HepG2 (cell line): ENCODE measurements around the gene ZNF500. TPM values are rescaled to one million over a fixed set of nuclear protein-coding genes. Genes with fewer than 3 reads are reported as not detected.

Source experiments
- ARNT ChIP-seq: fragments of 450-650 bp; IDR thresholded peaks from 2 replicates; pipeline ENCODE4 v1.6.1; 2017
- ATF7 ChIP-seq, 2 experiments: fragments of 450-650 bp in 1 of 2; sonication (generic) in 1 of 2; formaldehyde crosslinking in 1 of 2; IDR thresholded peaks; 2 replicates each; pipeline versions ENCODE4 v1.4.0 to v1.6.1; 2016 to 2020; ENCODE audit warnings: antibody characterized with exemption in 1 of 2, mild to moderate bottlenecking in 1 of 2, missing genetic modification reagents in 1 of 2
- DNMT3B ChIP-seq: conservative IDR thresholded peaks from 2 replicates; pipeline ENCODE4 v1.6.1; 2016; ENCODE audit warnings: missing biosample characterization, control low read depth
- FOXA1 ChIP-seq, 2 experiments: fragments of 450-650 bp in 1 of 2; sonication (generic) in 1 of 2; formaldehyde crosslinking in 1 of 2; IDR thresholded peaks; 2 replicates each; pipeline versions ENCODE4 v1.4.0 to v1.6.1; 2016 to 2020; ENCODE audit warnings: missing genetic modification reagents in 1 of 2
- GPN1 ChIP-seq: sonication (generic); formaldehyde crosslinking; IDR thresholded peaks from 2 replicates; pipeline ENCODE4 v1.5.1; 2020; ENCODE audit warnings: missing genetic modification reagents, borderline replicate concordance
- HHEX ChIP-seq: IDR thresholded peaks from 2 replicates; pipeline ENCODE4 v1.6.1; 2016; ENCODE audit warnings: control low read depth
- HNRNPH1 ChIP-seq: fragments of 200-400 bp; formaldehyde crosslinking; optimal IDR thresholded peaks from 2 replicates; pipeline ENCODE3; 2017; ENCODE audit warnings: mild to moderate bottlenecking, low read depth, low read length
- KDM2A ChIP-seq: sonication (generic); formaldehyde crosslinking; IDR thresholded peaks from 2 replicates; pipeline ENCODE4 v1.4.0; 2020; ENCODE audit warnings: low read depth, missing genetic modification reagents, borderline replicate concordance
- NFKBIZ ChIP-seq: IDR thresholded peaks from 2 replicates; pipeline ENCODE4 v1.6.1; 2018; ENCODE audit warnings: missing genetic modification reagents, missing compliant biosample characterization
- REXO4 ChIP-seq: sonication (generic); formaldehyde crosslinking; IDR thresholded peaks from 2 replicates; pipeline ENCODE4 v1.8.0; 2022; ENCODE audit warnings: missing genetic modification reagents, mild to moderate bottlenecking, borderline replicate concordance
- RXRB ChIP-seq: IDR thresholded peaks from 2 replicates; pipeline ENCODE4 v1.6.1; 2016; ENCODE audit warnings: borderline replicate concordance, missing genetic modification reagents, missing compliant biosample characterization
- SNAPC2 ChIP-seq: sonication (generic); formaldehyde crosslinking; IDR thresholded peaks from 2 replicates; pipeline ENCODE4 v1.8.1; 2022; ENCODE audit warnings: mild to moderate bottlenecking, missing genetic modification reagents
- TMF1 ChIP-seq: sonication (generic); formaldehyde crosslinking; IDR thresholded peaks from 2 replicates; pipeline ENCODE4 v1.8.1; 2022; ENCODE audit warnings: low read depth, missing genetic modification reagents
- TOE1 ChIP-seq: sonication (generic); formaldehyde crosslinking; IDR thresholded peaks from 2 replicates; pipeline ENCODE4 v1.4.0; 2020; ENCODE audit warnings: mild to moderate bottlenecking, missing genetic modification reagents
- XBP1 ChIP-seq: sonication (generic); formaldehyde crosslinking; IDR thresholded peaks from 2 replicates; pipeline ENCODE4 v1.5.0; 2020; ENCODE audit warnings: missing genetic modification reagents
- ZBTB42 ChIP-seq: sonication (generic); formaldehyde crosslinking; IDR thresholded peaks from 2 replicates; pipeline ENCODE4 v1.5.0; 2020; ENCODE audit warnings: mild to moderate bottlenecking, missing genetic modification reagents
- ZNF230 ChIP-seq: sonication (generic); formaldehyde crosslinking; IDR thresholded peaks from 2 replicates; pipeline ENCODE4 v1.4.0; 2020; ENCODE audit warnings: mild to moderate bottlenecking, missing genetic modification reagents
- ZNF253 ChIP-seq: sonication (generic); formaldehyde crosslinking; IDR thresholded peaks from 2 replicates; pipeline ENCODE4 v1.8.0; 2022; ENCODE audit warnings: mild to moderate bottlenecking, missing genetic modification reagents, borderline replicate concordance
- ZNF280B ChIP-seq: sonication (generic); formaldehyde crosslinking; IDR thresholded peaks from 2 replicates; pipeline ENCODE4 v1.5.0; 2020; ENCODE audit warnings: missing genetic modification reagents, mild to moderate bottlenecking, borderline replicate concordance
- ZNF335 ChIP-seq: sonication (generic); formaldehyde crosslinking; IDR thresholded peaks from 2 replicates; pipeline ENCODE4 v1.4.0; 2020; ENCODE audit warnings: missing genetic modification reagents
- ZNF446 ChIP-seq: sonication (generic); formaldehyde crosslinking; IDR thresholded peaks from 2 replicates; pipeline ENCODE4 v1.5.0; 2020; ENCODE audit warnings: mild to moderate bottlenecking, missing genetic modification reagents
- ZNF484 ChIP-seq: sonication (generic); formaldehyde crosslinking; IDR thresholded peaks from 2 replicates; pipeline ENCODE4 v1.5.1; 2020; ENCODE audit warnings: mild to moderate bottlenecking, low read depth, missing genetic modification reagents, borderline replicate concordance
- ZNF510 ChIP-seq: sonication (generic); formaldehyde crosslinking; IDR thresholded peaks from 2 replicates; pipeline ENCODE4 v1.4.0; 2020; ENCODE audit warnings: low read depth, mild to moderate bottlenecking, missing genetic modification reagents
- ZNF543 ChIP-seq: sonication (generic); formaldehyde crosslinking; IDR thresholded peaks from 2 replicates; pipeline ENCODE4 v1.4.0; 2020; ENCODE audit warnings: mild to moderate bottlenecking, missing genetic modification reagents
- ZNF780A ChIP-seq: sonication (generic); formaldehyde crosslinking; IDR thresholded peaks from 2 replicates; pipeline ENCODE4 v1.8.0; 2022; ENCODE audit warnings: mild to moderate bottlenecking, missing genetic modification reagents, moderate library complexity
- polyA plus RNA-seq, 8 experiments: library from polyadenylated mRNA; depleted of rRNA in 3 of 8; stranded (reverse) in 7 of 8; unstranded in 1 of 8; fragments of >200 nt; fragmentation: Illumina TruSeq in 4 of 8; extraction: Trizol in 4 of 8; gene quantifications; 2 replicates each; pipeline versions ENCODE4 v1.2.1 to v1.2.3, GENCODE V29; 2011 to 2016; ENCODE audit warnings: low read depth in 4 of 8, missing spikeins in 1 of 8, mixed read lengths in 1 of 8; ENCODE audit not compliant: insufficient read depth in 1 of 8
- total RNA-seq, 5 experiments: library from RNA; depleted of rRNA; stranded (reverse); fragments of >200 nt; fragmentation: Illumina TruSeq; extraction: Trizol; gene quantifications; 2 replicates each; pipeline ENCODE4 v1.2.3, GENCODE V29; 2016; ENCODE audit warnings: low read depth in 1 of 5
- TF ChIP-seq, protein P1 (sequence below): sonication (generic); formaldehyde crosslinking; IDR thresholded peaks from 2 replicates; pipeline ENCODE4 v1.4.0; 2020; ENCODE audit warnings: missing genetic modification reagents, borderline replicate concordance
- TF ChIP-seq, protein P2 (sequence below): sonication (generic); formaldehyde crosslinking; IDR thresholded peaks from 2 replicates; pipeline ENCODE4 v1.5.1; 2020; ENCODE audit warnings: missing genetic modification reagents, mild to moderate bottlenecking, borderline replicate concordance

The ZNF500 gene
- total and polyA plus RNA-seq, 2 of the 13 experiments (the other 11 are each of a cell fraction or from before 2014, with no cell fraction given) = 6.1 to 12.2 TPM

DNA sequence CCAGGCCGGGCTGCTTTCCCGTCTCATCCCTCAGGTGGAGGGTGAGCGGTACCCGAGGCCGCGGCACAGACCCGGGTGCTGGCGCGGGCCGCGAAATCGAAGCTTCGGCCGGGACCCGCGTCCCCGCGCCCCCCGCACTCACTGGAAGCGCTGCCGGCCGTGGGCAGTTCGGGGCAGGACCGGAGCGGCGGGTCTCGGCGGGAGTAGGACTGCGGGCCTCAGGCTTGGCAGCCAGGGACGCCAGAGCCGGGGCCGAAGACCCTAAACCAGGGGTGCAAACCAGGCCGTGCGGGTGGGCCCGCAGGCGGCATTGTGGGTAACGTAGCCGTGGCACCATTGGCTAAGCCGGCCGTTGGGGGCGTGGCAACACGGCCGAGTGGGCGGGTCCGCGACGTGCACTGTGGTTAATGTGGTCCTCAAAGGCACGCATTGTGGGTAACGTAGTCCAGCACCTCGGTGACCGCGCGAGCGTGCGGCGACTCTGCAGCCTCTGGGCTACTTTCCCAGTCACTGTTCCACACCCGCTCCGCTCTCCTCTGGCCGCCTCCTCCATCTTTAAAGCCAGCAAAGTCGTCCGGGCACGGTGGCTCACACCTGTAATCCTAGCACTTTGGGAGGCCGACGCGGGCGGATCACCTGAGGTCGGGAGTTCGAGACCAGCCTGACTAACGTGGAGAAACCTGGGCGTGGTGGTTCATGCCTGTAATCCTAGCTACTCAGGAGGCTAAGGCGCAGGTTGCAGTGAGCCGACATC lies at the start of gene ZNF500 (continued):
- no peak for TF ChIP-seq HNRNPH1
- TF ChIP-seq ZNF446 (CRISPR knock-in tag) = 0 out of 2 replicates have a peak, but pooled peaks have one; percentile 75
- TF ChIP-seq TMF1 (CRISPR knock-in tag) = peak; percentile 38; the same call in 1 of the 2 replicates
- TF ChIP-seq FOXA1 (IDR thresholded peaks at IDR 0.05) = no peak
- TF ChIP-seq FOXA1 (CRISPR knock-in tag; IDR thresholded peaks at IDR 0.05) = peak; percentile 31; the same call in 1 of the 2 replicates
- TF ChIP-seq NFKBIZ (CRISPR knock-in tag) = no peak
- no peak for TF ChIP-seq ATF7 (IDR thresholded peaks at IDR 0.05)
- no peak for TF ChIP-seq ATF7 (CRISPR knock-in tag; IDR thresholded peaks at IDR 0.05)
- TF ChIP-seq, protein P1, sequence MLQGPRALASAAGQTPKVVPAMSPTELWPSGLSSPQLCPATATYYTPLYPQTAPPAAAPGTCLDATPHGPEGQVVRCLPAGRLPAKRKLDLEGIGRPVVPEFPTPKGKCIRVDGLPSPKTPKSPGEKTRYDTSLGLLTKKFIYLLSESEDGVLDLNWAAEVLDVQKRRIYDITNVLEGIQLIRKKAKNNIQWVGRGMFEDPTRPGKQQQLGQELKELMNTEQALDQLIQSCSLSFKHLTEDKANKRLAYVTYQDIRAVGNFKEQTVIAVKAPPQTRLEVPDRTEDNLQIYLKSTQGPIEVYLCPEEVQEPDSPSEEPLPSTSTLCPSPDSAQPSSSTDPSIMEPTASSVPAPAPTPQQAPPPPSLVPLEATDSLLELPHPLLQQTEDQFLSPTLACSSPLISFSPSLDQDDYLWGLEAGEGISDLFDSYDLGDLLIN (CRISPR knock-in tag) = no peak
- peak; percentile 25; the same call in 1 of the 2 replicates for TF ChIP-seq SNAPC2 (CRISPR knock-in tag)
- TF ChIP-seq, protein P2, sequence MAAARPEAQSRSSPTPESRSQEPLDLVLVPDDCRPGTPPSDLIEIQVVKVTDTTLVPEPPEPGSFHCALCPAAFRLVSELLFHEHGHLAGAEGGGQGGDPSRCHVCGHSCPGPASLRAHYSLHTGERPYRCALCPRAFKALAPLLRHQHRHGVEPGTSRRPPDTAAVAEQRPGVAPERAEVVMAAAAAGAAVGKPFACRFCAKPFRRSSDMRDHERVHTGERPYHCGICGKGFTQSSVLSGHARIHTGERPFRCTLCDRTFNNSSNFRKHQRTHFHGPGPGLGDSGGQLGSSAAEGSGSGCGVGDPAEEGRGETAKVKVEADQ (CRISPR knock-in tag) = no peak
- peak; percentile 50; the same call in 1 of the 2 replicates for TF ChIP-seq ZNF543 (CRISPR knock-in tag)
- no peak; the same call in 1 of the 2 replicates for TF ChIP-seq DNMT3B (CRISPR knock-in tag)
- no peak for TF ChIP-seq HHEX (CRISPR knock-in tag)
- TF ChIP-seq ZBTB42 (CRISPR knock-in tag) = peak; percentile 52; the same call in 1 of the 2 replicates
- no peak for TF ChIP-seq ZNF230 (CRISPR knock-in tag)
- peak; percentile 80; the same call in 1 of the 2 replicates for TF ChIP-seq ZNF280B
- 0 out of 2 replicates have a peak, but pooled peaks have one; percentile 13 for TF ChIP-seq ZNF780A (CRISPR knock-in tag)
- no peak for TF ChIP-seq ARNT
- TF ChIP-seq ZNF484 (CRISPR knock-in tag) = no peak
- peak; percentile 76; the same call in 1 of the 2 replicates for TF ChIP-seq TOE1 (CRISPR knock-in tag)
- no peak for TF ChIP-seq ZNF253 (CRISPR knock-in tag)
- no peak for TF ChIP-seq XBP1 (CRISPR knock-in tag)
- no peak for TF ChIP-seq ZNF510 (CRISPR knock-in tag)
- TF ChIP-seq RXRB (CRISPR knock-in tag) = peak; percentile 69
- TF ChIP-seq KDM2A (CRISPR knock-in tag) = peak; percentile 95
- TF ChIP-seq GPN1 (CRISPR knock-in tag) = 0 out of 2 replicates have a peak, but pooled peaks have one; percentile 48
- TF ChIP-seq REXO4 (CRISPR knock-in tag) = no peak
- TF ChIP-seq ZNF335 (CRISPR knock-in tag) = no peak
